Measurements from ENCODE around the gene FAM170B.
A peak's percentile ranks its signal among the peaks of the same experiment; 100 is the strongest.

Gene FAM170B

GRCh38 chr10:49165259-49165658 is 31.4 kb upstream of the FAM170B start:
- H3K9ac ChIP-seq (ENCODE audit: low read depth, low read length, poor library complexity): no peak overlapping the region
- H2BK15ac ChIP-seq (ENCODE audit: low read length): no peak overlapping the region
- no peaks in the 10 kb centered on the region for H3K36me3 ChIP-seq (replicated peaks in 1 of 2; ENCODE audit: control insufficient read depth in 2 of 2, insufficient read depth in 2 of 2, low read length in 2 of 2)
- no peak overlapping the region for H4K8ac ChIP-seq (ENCODE audit: low read depth, low read length)
- no peak overlapping the region for H2BK5ac ChIP-seq (ENCODE audit: low read length)
- H3K4me3 ChIP-seq (ENCODE audit: low read length in 2 of 2): no peak overlapping the region
- H2AK5ac ChIP-seq (ENCODE audit: low read depth, low read length): no peak overlapping the region
- peaks cover 0 to 5% (median 0%) of the 10 kb centered on the region in 3 experiments for H3K27me3 ChIP-seq (ENCODE audit: control insufficient read depth in 3 of 3, insufficient read depth in 3 of 3, low read depth in 1 of 3, low read length in 3 of 3)
- no peak overlapping the region for H2AFZ ChIP-seq (ENCODE audit: low read length)
- H3K79me1 ChIP-seq (ENCODE audit: low read depth, low read length): no peaks in the 10 kb centered on the region
- no peak overlapping the region for H3K4ac ChIP-seq (ENCODE audit: low read length)
- H3K27ac ChIP-seq (replicated peaks; ENCODE audit: low read length): no peak overlapping the region
- no peak overlapping the region for H3K14ac ChIP-seq (ENCODE audit: low read length)
- H3K23ac ChIP-seq (ENCODE audit: low read depth, low read length, poor library complexity): no peak overlapping the region
- H3K4me2 ChIP-seq (ENCODE audit: insufficient read depth, low read length, poor library complexity, severe bottlenecking): no peak overlapping the region
- no peak overlapping the region for H2BK12ac ChIP-seq (ENCODE audit: low read length)
- no peak for DNase-seq (ENCODE audit: low spot score)
- H2BK120ac ChIP-seq (ENCODE audit: low read depth, low read length): no peak overlapping the region
- WGBS, 2 donors (ENCODE audit: extremely low coverage in 2 of 2, insufficient read length in 2 of 2, insufficient replicate concordance in 1 of 2): no CpG with 5 or more reads among the region's 7 CpGs
- H3K4me1 ChIP-seq (ENCODE audit: control insufficient read depth in 2 of 2, insufficient read depth in 1 of 2, low read depth in 1 of 2, low read length in 2 of 2): no peaks in the 10 kb centered on the region
- H4K91ac ChIP-seq (ENCODE audit: low read depth, low read length, poor library complexity): no peak overlapping the region
- H3K9me3 ChIP-seq (replicated peaks in 1 of 2; ENCODE audit: control insufficient read depth in 2 of 2, insufficient read depth in 1 of 2, low read depth in 1 of 2, low read length in 2 of 2): no peaks in the 10 kb centered on the region
- no peak overlapping the region for H3K18ac ChIP-seq (ENCODE audit: low read length)

GRCh38 chr10:49164559-49165188 is 30.9 kb upstream of the FAM170B start:
- Histone ChIP-seq H2AFZ (ENCODE audit: low read length) (no peak overlapping the region), H3K9ac (ENCODE audit: low read depth, low read length, poor library complexity) (no peak overlapping the region), H3K23ac (ENCODE audit: low read depth, low read length, poor library complexity) (no peak overlapping the region), H3K79me1 (ENCODE audit: low read depth, low read length) (no peaks in the 10 kb centered on the region), H3K9me3 (replicated peaks in 1 of 2; ENCODE audit: control insufficient read depth in 2 of 2, insufficient read depth in 1 of 2, low read depth in 1 of 2, low read length in 2 of 2) (no peaks in the 10 kb centered on the region), H2BK5ac (ENCODE audit: low read length) (no peak overlapping the region), H3K4me2 (ENCODE audit: insufficient read depth, low read length, poor library complexity, severe bottlenecking) (no peak overlapping the region), H3K27me3 (ENCODE audit: control insufficient read depth in 3 of 3, insufficient read depth in 3 of 3, low read depth in 1 of 3, low read length in 3 of 3) (peaks cover 0 to 5% (median 0%) of the 10 kb centered on the region in 3 experiments), H4K91ac (ENCODE audit: low read depth, low read length, poor library complexity) (no peak overlapping the region), H3K4me3 (ENCODE audit: low read length in 2 of 2) (no peak overlapping the region), H4K8ac (ENCODE audit: low read depth, low read length) (no peak overlapping the region), H3K36me3 (replicated peaks in 1 of 2; ENCODE audit: control insufficient read depth in 2 of 2, insufficient read depth in 2 of 2, low read length in 2 of 2) (no peaks in the 10 kb centered on the region), H3K18ac (ENCODE audit: low read length) (no peak overlapping the region), H2BK12ac (ENCODE audit: low read length) (no peak overlapping the region), H3K4me1 (ENCODE audit: control insufficient read depth in 2 of 2, insufficient read depth in 1 of 2, low read depth in 1 of 2, low read length in 2 of 2) (no peaks in the 10 kb centered on the region), H2BK120ac (ENCODE audit: low read depth, low read length) (no peak overlapping the region), H2AK5ac (ENCODE audit: low read depth, low read length) (no peak overlapping the region), H3K4ac (ENCODE audit: low read length) (no peak overlapping the region), H3K14ac (ENCODE audit: low read length) (no peak overlapping the region), H2BK15ac (ENCODE audit: low read length) (no peak overlapping the region), H3K27ac (replicated peaks; ENCODE audit: low read length) (no peak overlapping the region)
- no CpG with 5 or more reads among the region's 9 CpGs for WGBS, 2 donors (ENCODE audit: extremely low coverage in 2 of 2, insufficient read length in 2 of 2, insufficient replicate concordance in 1 of 2)
- DNase-seq (ENCODE audit: low spot score): peak; percentile 18

- Histone ChIP-seq H2BK5ac (ENCODE audit: low read length) (no peak overlapping the region), H3K4ac (ENCODE audit: low read length) (no peak overlapping the region), H3K27me3 (ENCODE audit: control insufficient read depth in 3 of 3, insufficient read depth in 3 of 3, low read depth in 1 of 3, low read length in 3 of 3) (peaks cover 0 to 2% (median 0%) of the 10 kb centered on the region in 3 experiments), H2BK12ac (ENCODE audit: low read length) (no peak overlapping the region), H3K9me3 (replicated peaks in 1 of 2; ENCODE audit: control insufficient read depth in 2 of 2, insufficient read depth in 1 of 2, low read depth in 1 of 2, low read length in 2 of 2) (no peaks in the 10 kb centered on the region), H4K8ac (ENCODE audit: low read depth, low read length) (no peak overlapping the region), H3K79me1 (ENCODE audit: low read depth, low read length) (no peaks in the 10 kb centered on the region), H3K36me3 (replicated peaks in 1 of 2; ENCODE audit: control insufficient read depth in 2 of 2, insufficient read depth in 2 of 2, low read length in 2 of 2) (no peaks in the 10 kb centered on the region), H3K4me3 (ENCODE audit: low read length in 2 of 2) (no peak overlapping the region), H3K27ac (replicated peaks; ENCODE audit: low read length) (no peak overlapping the region), H2BK15ac (ENCODE audit: low read length) (no peak overlapping the region), H3K9ac (ENCODE audit: low read depth, low read length, poor library complexity) (no peak overlapping the region), H2AFZ (ENCODE audit: low read length) (no peak overlapping the region), H3K18ac (ENCODE audit: low read length) (no peak overlapping the region), H3K14ac (ENCODE audit: low read length) (no peak overlapping the region), H3K4me2 (ENCODE audit: insufficient read depth, low read length, poor library complexity, severe bottlenecking) (no peak overlapping the region), H4K91ac (ENCODE audit: low read depth, low read length, poor library complexity) (no peak overlapping the region), H2BK120ac (ENCODE audit: low read depth, low read length) (no peak overlapping the region), H3K23ac (ENCODE audit: low read depth, low read length, poor library complexity) (no peak overlapping the region), H2AK5ac (ENCODE audit: low read depth, low read length) (no peak overlapping the region), H3K4me1 (ENCODE audit: control insufficient read depth in 2 of 2, insufficient read depth in 1 of 2, low read depth in 1 of 2, low read length in 2 of 2) (no peaks in the 10 kb centered on the region)
- WGBS, 2 donors (ENCODE audit: extremely low coverage in 2 of 2, insufficient read length in 2 of 2, insufficient replicate concordance in 1 of 2): no CpG with 5 or more reads among the region's 4 CpGs
- DNase-seq (ENCODE audit: low spot score): no peak
Measured at GRCh38 chr10:49163741-49164140, 29.9 kb upstream of the FAM170B start.

- Histone ChIP-seq H2BK5ac (ENCODE audit: low read length) (no peak overlapping the region), H3K23ac (ENCODE audit: low read depth, low read length, poor library complexity) (no peak overlapping the region), H4K8ac (ENCODE audit: low read depth, low read length) (no peak overlapping the region), H3K4me3 (ENCODE audit: low read length in 2 of 2) (no peak overlapping the region), H3K27ac (replicated peaks; ENCODE audit: low read length) (no peak overlapping the region), H3K4me2 (ENCODE audit: insufficient read depth, low read length, poor library complexity, severe bottlenecking) (no peak overlapping the region), H2AK5ac (ENCODE audit: low read depth, low read length) (no peak overlapping the region), H3K9ac (ENCODE audit: low read depth, low read length, poor library complexity) (no peak overlapping the region), H2BK120ac (ENCODE audit: low read depth, low read length) (no peak overlapping the region), H3K18ac (ENCODE audit: low read length) (peak overlapping the region; percentile 33), H3K9me3 (replicated peaks in 1 of 2; ENCODE audit: control insufficient read depth in 2 of 2, insufficient read depth in 1 of 2, low read depth in 1 of 2, low read length in 2 of 2) (no peaks in the 10 kb centered on the region), H3K79me1 (ENCODE audit: low read depth, low read length) (no peaks in the 10 kb centered on the region), H3K4ac (ENCODE audit: low read length) (no peak overlapping the region), H2BK15ac (ENCODE audit: low read length) (no peak overlapping the region), H2AFZ (ENCODE audit: low read length) (no peak overlapping the region), H3K36me3 (replicated peaks in 1 of 2; ENCODE audit: control insufficient read depth in 2 of 2, insufficient read depth in 2 of 2, low read length in 2 of 2) (no peaks in the 10 kb centered on the region), H4K91ac (ENCODE audit: low read depth, low read length, poor library complexity) (no peak overlapping the region), H3K14ac (ENCODE audit: low read length) (no peak overlapping the region), H3K4me1 (ENCODE audit: control insufficient read depth in 2 of 2, insufficient read depth in 1 of 2, low read depth in 1 of 2, low read length in 2 of 2) (no peaks in the 10 kb centered on the region), H2BK12ac (ENCODE audit: low read length) (no peak overlapping the region), H3K27me3 (ENCODE audit: control insufficient read depth in 3 of 3, insufficient read depth in 3 of 3, low read depth in 1 of 3, low read length in 3 of 3) (peaks cover 0 to 2% (median 0%) of the 10 kb centered on the region in 3 experiments)
- no peak for DNase-seq (ENCODE audit: low spot score)
- no CpG with 5 or more reads among the region's 8 CpGs for WGBS, 2 donors (ENCODE audit: extremely low coverage in 2 of 2, insufficient read length in 2 of 2, insufficient replicate concordance in 1 of 2)
Measured at GRCh38 chr10:49162761-49163310, 29.0 kb upstream of the FAM170B start.
